Body of pancreas (tissue), 4 donors: Measurements from ENCODE around the gene VWA8.

ENCODE experiments used
- POLR2A ChIP-seq, 3 donors: fragments of 450-650 bp; IDR thresholded peaks; one replicate each; pipeline ENCODE4 v1.6.1; 2016; ENCODE audit warnings: antibody characterized with exemption in 3 of 3, mild to moderate bottlenecking in 2 of 3
- TF ChIP-seq, protein P1 (sequence below), 7 experiments: fragments of 450-650 bp in 4 of 7; fragments of 200-600 bp in 3 of 7; sonication (generic) in 3 of 7; IDR thresholded peaks; one replicate each; pipeline ENCODE4 v1.5.1; 2016 to 2019; ENCODE audit warnings: antibody characterized with exemption in 7 of 7

DNA sequence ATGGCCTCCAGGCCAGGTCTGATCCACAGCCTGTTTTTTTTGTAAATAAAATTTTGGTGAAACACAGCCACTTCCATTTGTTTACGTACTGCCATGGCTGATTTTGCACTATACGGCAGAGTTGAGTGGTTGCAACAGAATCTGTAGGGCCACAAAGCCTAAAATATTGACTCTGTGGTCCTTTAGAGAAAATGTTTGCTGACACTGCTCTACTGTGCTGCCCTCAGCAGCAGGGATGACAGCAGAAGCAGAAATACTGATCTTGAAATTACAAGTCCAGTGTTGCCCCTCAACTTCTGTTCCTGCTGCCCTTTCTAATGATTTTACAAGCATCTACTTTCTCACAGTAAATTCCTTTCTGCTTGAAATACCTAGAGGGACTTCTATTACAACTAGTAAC lies 258.4 kb downstream of the VWA8 start:
- TF ChIP-seq POLR2A (IDR thresholded peaks at IDR 0.05): no peak
- TF ChIP-seq, protein P1, sequence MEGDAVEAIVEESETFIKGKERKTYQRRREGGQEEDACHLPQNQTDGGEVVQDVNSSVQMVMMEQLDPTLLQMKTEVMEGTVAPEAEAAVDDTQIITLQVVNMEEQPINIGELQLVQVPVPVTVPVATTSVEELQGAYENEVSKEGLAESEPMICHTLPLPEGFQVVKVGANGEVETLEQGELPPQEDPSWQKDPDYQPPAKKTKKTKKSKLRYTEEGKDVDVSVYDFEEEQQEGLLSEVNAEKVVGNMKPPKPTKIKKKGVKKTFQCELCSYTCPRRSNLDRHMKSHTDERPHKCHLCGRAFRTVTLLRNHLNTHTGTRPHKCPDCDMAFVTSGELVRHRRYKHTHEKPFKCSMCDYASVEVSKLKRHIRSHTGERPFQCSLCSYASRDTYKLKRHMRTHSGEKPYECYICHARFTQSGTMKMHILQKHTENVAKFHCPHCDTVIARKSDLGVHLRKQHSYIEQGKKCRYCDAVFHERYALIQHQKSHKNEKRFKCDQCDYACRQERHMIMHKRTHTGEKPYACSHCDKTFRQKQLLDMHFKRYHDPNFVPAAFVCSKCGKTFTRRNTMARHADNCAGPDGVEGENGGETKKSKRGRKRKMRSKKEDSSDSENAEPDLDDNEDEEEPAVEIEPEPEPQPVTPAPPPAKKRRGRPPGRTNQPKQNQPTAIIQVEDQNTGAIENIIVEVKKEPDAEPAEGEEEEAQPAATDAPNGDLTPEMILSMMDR (IDR thresholded peaks at IDR 0.05): no peak
